ENCODE data around the gene HBD.
"Not testable (repeated sequence)": the region's sequence is repeated elsewhere in the genome, so short reads cannot be mapped to it uniquely, and the experiment has no call there.

- not testable (repeated sequence) for TF ChIP-seq POLR2A (IDR thresholded peaks at IDR 0.05; ENCODE audit: extremely low read depth, insufficient read length)
- TF ChIP-seq, protein P1, sequence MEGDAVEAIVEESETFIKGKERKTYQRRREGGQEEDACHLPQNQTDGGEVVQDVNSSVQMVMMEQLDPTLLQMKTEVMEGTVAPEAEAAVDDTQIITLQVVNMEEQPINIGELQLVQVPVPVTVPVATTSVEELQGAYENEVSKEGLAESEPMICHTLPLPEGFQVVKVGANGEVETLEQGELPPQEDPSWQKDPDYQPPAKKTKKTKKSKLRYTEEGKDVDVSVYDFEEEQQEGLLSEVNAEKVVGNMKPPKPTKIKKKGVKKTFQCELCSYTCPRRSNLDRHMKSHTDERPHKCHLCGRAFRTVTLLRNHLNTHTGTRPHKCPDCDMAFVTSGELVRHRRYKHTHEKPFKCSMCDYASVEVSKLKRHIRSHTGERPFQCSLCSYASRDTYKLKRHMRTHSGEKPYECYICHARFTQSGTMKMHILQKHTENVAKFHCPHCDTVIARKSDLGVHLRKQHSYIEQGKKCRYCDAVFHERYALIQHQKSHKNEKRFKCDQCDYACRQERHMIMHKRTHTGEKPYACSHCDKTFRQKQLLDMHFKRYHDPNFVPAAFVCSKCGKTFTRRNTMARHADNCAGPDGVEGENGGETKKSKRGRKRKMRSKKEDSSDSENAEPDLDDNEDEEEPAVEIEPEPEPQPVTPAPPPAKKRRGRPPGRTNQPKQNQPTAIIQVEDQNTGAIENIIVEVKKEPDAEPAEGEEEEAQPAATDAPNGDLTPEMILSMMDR (IDR thresholded peaks at IDR 0.05; ENCODE audit: low read depth, low read length), result not testable (repeated sequence)
Observed at GRCh38 chr11:5253440-5253839, 19.2 kb upstream of the HBD start.
